Endometrial microvascular endothelial cells (primary cell): ENCODE results near the gene VPS16. TPM values are rescaled to one million over a fixed set of nuclear protein-coding genes. Genes with fewer than 3 reads are reported as not detected.

Source experiments
- in situ Hi-C: cut with HindIII; loops from 2 replicates; pipeline ENCODE4 v1.10.0; 2017; ENCODE audit warnings: low sequenced_read_pairs, low pct_unique_long_range_greater_than_20kb; ENCODE audit errors: inconsistent ontology term
- total RNA-seq: library from RNA; depleted of rRNA; stranded (reverse); fragments of >200 nt; gene quantifications from one replicate; pipeline ENCODE4 v1.2.3, GENCODE V29; 2015; ENCODE audit errors: inconsistent ontology term

Gene VPS16
- total RNA-seq, result 46.1 TPM

DNA sequence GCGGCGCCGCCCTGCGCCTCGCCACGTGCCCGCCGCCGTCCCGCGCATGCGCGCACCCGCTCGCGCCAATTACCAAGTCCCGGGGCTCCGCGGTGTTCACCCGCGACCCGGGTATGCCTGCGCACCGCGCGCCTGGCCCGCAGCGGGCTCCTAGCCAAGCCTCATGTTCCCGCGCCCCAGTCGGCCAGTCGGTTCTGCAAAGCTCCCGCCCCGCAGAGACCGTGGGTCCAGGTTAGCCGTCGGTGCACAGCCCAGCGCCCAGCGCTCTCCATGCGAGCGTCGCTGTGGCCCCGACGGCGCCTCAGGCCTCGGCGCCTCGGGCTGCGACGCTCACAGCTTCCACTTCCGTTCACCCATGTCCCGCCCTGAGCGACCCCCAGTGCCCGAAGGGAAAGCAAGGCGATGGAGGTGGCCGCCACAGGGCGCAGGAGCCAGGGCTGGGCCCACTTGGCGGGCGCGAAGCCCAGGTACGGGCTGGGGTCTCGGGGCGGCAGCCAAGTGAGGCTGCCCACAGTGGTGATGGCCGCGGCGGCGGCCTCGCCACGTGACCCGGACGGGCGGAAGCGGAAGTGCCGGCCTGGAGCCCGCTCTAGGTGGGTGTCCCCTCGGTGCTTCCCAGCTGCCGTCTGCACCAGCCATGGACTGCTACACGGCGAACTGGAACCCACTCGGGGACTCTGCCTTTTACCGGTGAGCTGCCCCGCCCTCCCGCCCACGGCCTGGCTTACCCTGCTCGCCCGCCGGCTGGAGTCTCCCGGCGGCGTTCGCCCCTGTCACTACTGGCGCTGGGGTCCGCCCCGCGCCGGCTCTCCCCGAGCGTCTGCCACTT, at the start of gene VPS16, which contains the start of gene PCED1A:
VPS16 (plus strand) TSS at position 608 of the 829 bp plus-strand sequence; CDS start at position 638, 30 bp downstream.
PCED1A (minus strand) TSS at position 518 of the 829 bp plus-strand sequence. CDS start 743 bp downstream, outside the sequence.
- in situ Hi-C loops, result no loop called here

- in situ Hi-C loops, result no loop called here
Observed at GRCh38 chr20:2793471-2793870, 47.1 kb upstream of the VPS16 start.

DNA sequence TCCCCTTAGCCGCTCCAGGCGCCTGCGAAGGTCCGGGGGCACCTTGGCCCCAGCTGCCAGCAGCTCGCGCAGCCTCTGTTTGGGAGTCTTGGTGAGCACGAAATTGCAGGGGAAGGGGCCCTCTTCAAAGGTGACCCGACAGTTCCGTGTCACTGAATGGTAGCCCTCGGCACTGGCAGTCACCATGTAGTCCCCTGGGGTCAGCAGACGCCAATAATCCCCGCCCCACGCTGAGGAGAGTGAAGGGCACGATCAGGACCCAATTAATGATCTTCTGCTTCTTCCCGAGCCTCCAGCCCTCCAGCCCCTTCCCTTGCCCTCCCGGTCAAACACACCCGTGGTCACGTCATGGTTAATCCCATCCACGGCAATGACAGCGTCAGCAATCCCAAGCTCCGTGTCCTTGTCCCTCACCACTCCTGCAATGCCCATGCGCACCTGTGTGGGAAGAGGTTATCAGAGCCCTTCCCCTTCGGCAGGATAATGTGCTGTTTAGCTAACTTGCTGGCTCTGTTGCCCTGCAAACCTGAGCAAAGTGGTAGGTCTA, 46.3 kb upstream of the VPS16 start:
- in situ Hi-C loops, result no loop called here

GRCh38 chr20:2794866-2795447, 45.6 kb upstream of the VPS16 start:
- in situ Hi-C loops, result no loop called here

DNA sequence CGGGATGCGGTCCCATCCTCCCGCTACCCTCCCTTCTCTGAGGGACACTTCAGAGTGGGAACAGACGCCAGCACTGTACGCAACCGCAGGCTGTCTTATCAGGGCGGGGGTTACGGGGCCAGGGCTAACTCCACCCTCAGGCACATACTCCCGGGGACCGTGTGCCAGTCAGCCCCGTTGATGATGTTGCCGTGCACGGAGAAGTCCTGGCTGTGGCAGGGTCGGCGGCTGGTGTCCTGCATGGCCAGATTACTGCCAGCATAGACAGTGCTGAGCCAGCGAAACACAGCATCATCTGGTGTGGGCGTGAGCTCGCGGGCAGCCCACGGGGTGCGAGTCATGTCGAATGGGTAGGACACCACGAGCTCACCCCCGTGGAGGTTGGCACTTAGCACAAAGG, 45.1 kb upstream of the VPS16 start:
- in situ Hi-C loops, result no loop called here

DNA sequence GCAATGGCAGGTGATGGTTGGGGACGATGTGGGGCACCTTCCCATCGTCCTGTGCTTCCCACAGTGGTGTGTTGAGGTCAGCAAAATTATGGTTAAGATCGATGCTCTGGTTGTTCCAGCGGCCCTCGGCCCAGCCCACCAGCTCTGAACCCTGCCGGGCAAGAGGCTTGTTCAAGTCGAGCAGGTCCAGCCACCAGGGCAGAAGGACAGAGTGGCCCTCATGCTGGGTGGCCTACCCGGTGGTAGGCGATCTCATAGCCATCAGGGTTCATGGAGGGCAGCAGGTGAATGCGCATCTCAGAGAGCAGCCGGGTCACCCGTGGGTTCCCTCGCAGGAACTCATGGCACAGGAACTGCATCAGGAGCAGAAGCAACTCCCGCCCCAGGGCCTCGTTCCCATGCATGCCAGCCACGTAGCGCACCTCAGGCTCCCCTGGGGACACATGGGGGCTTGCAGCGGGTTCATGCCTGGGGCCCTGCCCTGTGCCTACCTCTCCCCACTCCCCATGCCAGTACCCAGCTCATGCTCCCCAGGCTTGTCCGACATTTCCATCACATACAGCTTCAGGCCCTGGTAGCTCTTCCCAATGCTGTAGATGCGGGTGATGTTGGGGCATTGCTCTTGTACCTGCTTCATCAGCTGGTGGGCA, 44.4 kb upstream of the VPS16 start:
- in situ Hi-C loops, result no loop called here

DNA sequence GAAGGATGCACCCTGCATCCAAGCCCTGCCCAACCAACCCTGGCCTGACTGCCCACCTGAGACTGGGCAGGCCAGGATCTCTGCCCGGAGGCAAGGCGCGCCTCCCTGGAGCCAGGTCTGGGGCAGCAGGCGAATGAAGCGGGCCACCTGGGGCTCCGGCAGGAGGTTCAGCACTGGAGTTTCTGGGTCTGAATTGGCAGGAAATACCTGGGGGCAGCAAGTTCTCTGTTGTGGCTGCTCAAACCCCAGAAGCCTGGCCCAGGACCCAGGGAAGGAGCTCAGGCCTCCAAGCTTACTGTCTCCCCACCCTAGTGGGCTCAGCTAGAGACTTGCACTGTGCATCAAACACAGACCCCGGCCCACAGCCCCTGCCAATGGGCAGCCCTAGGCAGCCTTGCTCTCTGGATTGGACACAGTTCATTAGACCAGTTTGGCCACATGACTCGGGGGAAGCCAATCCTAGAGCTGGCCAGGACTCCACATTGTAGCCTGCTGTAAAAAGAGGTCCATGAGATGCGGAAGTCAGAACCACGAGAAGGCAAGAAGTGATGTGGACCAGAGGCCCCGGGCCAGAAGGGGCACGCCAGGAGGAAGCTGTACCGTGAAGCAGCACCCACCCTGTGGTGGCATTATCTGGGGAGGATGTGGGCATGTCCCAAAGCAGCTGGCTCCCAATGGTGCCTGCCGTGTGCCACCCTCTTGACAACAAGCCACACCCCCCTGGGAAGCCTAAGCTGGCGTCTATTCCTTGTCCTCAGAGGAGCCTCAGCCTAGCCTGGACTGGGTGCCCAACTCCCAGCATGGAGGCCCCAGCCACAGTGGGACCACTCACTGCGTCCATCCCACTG, 43.2 kb upstream of the VPS16 start:
- in situ Hi-C loops, result no loop called here

DNA sequence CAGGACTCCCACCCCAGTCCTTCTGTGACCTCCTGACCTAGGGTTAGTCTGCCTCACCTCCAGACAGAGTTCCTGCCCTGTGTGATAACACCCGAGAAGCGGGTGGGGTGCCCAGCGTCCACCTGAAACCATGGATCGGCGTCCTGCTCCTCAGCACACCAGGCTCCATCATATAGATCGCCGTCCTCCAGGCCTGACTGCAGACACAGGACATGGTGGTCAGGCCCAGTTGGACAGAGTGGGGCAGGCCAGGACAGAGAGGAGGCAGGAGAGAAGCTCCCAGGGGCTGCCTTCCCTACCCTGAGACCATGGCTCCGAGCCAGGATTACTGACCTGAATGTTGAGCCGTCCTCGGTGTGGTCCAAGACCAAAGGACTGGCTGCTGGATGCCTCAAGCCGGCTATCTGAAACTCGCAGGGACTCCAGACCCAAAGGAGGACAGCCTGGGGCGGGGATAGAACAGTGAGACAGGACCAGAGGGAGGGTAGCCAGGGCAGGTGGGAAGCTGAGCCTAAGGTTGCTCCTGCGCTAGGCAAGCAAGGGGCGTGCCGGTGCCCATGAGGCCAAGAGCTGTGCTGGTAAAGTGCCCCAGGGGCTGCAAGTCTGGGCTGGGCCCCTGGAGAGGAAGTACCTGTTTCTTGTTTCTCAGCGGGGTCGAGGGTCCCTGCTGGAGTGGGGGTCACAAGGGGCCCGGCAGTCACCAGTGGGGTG, 42.3 kb upstream of the VPS16 start:
- in situ Hi-C loops, result no loop called here

DNA sequence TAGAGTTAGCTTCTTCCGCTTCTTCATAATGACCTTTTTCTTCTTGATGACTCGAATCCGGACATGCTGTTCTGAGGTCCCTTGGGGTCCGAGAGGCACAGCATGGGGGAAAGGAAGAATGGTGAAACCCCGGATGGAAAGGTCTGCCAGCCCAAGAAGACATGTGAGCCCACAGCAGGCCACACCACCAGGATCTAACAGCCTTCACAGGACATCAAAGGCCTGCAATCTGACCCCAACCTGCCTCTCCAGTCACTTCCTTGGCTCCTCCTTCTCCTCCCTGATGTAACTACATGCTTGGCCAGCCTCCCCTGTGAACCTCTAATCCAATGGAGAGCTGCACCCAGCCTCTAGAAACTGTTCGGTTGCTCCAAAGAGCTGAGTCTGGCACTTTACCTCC, 41.7 kb upstream of the VPS16 start:
- in situ Hi-C loops, result no loop called here

DNA sequence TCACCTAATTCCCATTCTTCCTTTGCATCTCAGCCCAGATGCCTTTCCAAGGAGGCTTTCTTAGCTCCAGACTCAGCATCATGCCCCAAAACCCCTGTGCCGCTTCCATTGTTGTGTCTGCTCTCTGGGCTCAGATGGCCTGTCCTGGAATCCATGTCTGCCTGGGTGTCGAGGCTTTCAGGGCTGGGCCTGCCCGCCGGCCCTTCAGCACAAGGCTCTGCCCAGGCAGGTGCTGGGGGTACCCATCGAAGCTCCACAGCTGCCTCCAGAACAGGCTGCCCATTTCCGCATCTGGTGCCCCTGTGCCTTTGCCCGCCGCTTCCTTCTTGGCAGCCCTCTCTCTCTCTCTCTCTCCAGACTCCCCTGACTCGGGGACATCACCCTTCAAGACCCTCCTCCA, 41.3 kb upstream of the VPS16 start:
- in situ Hi-C loops, result no loop called here

DNA sequence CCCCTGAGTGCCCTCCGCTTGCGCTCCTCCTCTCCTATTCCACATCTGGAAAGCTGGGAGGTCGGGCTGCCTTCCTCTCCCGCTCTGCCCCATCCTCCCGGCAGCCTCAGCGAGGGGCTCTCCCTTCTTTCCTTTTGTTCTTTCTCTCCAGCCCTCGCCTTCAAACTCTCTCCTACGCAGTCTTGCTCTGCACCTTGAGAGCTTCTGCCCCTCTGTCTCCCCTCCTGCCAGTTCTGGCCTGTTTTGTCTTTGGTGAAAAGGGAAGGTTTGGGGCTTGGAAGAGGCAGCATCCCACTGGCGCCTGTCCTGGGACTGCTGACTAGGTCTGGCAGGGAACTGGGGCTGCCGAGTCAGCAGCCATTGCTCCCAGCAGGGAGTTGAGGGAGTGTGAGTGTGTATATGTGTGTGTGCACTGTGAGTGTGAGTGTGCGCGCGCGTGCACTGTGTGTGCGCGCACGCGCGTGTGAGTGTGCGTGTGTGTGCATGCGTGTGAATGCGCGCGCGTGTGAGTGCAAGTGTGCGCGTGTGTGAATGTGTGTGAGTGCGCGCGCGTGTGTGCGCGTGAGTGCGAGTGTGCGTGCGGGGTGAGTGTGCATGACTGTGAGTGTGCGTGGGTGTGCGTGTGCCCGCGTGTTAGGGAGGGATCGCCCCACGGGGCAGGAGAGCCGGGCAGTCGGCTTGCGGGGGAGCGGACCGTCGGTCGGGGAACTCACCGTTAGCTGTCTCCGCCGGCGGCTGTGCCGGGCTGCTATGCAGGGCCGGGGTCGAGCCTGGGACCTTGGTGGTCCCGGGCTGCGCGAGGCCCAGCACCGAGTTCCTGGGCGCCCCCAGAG, 40.6 kb upstream of the VPS16 start:
- in situ Hi-C loops, result no loop called here

DNA sequence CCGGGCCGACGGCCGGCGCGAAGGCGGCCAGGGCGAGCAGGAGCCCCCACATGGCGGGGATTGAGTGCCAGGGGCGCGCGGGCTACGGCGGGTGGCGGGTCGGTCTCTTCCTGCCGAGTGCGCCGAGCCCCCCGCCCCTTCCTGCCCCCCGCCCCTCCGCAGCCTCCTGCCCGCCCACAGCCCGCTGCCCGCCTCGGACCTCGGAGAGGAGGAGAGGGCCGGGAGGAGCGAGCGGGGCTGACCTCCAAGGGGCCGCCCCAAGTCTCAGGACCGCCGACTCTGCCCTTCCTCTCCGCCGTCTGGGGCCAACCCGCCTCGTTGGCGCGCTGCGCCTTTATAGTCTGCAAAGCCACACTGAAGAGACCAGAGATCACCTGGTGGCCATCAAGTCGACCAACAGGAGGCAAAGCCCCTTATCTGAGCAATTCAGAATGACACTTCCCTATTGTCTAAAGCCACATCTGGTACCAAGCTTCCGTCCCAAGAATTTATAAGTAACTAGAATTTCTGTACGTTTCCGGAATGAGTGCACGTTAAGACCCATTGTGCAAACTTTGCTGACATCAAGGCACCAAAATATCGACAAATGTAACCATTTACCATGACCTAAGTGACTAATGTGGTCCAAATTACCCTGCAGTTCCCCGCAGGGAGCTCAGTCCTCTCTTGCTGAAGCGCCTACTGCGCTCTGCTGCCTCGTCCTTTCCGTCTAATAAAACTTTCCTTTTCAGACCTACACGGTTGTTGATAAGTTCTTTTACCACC, 39.8 kb upstream of the VPS16 start, which contains the start of gene CPXM1:
CPXM1 (minus strand) TSS at position 107 of the 765 bp plus-strand sequence; CDS start at position 52, 55 bp downstream.
- in situ Hi-C loops, result no loop called here

DNA sequence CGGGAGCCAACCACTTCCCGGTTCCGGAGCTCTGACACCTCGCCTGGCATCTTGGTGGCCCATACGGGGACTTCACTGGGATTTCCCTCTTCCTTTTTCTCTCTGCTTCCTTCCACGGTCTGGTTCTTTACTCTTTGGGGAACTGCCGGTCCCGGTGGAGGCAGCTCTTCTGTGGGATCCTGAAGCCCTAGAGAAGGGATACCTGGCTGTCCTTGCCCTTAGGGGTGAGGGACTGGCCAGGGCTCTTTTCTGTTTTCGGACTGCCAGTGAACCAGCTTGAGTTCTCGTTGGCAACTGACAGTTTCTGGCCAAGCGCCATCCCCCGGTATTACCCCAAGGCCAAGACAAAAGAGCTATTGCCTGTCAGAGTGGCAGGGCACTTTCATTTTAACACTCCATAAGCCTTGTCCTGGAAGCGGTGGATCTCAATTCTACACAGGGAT, 39.2 kb upstream of the VPS16 start:
- in situ Hi-C loops, result no loop called here

DNA sequence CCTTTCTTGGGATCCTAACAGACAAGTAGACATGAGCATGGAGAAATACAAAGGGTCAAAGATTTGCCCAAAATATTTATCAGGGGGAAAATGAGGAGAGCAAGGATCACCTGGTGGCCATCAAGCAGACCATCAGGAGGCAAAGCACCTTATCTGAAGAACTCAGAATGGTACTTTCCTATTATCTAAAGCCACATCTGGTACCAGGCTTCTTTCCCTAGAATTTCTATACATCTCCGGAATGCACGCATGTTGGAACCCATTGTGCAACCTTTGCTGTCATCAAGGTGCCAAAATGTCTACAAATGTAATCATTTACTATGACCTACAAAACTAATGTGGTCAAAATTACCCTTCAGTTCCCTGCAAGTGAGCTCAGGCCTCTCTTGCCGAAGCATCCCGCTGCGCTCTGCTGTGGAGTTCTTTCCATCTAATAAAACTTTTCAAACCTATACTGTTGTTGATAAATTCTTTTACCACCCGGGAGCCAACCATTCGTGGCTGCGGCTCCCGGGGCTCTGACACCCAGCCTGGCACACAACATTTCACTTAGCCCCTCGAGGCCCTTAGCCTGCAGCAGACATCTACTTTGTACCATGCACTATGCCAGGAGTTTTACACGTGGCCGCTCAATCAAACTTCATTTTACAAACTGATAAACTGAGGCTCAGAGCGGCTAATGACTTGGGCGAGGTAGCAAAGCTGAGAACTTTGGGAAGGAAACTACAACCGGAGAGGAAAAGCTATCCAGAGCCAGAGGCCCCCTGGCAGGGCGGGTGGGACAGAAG, 36.3 kb upstream of the VPS16 start:
- in situ Hi-C loops, result no loop called here

DNA sequence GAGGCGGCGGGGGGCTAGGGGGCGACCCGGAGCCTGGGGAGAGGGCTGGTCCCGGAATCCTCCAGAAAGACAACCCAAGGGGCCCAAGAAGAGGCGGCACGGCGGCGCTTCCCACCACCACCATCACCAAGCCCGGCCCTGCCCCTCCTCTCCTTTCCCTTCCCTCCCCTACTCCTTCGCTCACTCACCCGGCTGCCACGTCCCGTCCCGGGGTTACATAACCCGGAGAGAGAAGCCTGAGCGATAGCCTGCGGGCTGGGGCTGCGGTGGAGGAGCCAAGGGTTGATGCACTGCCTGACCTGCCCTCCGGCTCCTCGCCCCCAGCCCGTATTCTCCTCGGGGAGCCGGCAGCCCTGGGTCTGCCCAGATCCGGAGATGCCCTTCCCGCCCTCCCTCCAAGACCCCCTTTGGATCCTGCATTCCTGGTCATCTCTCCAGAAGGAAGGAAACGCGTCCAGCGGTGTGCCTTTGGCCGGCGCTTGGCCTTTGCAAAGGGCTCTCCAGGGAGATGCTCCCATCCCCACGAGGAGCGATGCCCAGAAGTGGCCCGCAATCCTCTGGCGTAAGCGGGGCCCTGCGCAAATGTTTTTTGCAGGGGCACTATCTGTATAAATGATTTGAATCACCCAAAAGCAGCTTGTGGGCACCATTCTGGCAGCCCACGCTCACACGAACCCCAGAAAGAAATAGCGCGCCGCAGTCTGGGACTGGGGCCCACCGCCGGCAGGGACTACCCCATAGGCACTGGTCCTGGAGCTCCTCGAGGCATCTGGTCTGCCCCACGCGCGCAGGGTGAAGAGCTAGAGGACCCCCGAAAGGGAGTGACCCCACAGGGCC, 35.5 kb upstream of the VPS16 start:
- in situ Hi-C loops, result no loop called here
